Adrenal gland (tissue), 5 donors: ENCODE measurements around the gene CFAP251.

Experiments used
- CTCF ChIP-seq, 6 experiments: fragments of 450-650 bp in 4 of 6; fragments of 200-600 bp in 2 of 6; sonication (generic) in 1 of 6; IDR thresholded peaks; 1 replicate in 5 of 6; 2 replicates in 1 of 6; pipeline versions ENCODE4 v1.5.1 to v1.8.0; 2016 to 2021; ENCODE audit warnings: antibody characterized with exemption in 6 of 6, mild to moderate bottlenecking in 2 of 6, moderate library complexity in 1 of 6
- POLR2A ChIP-seq, 2 donors: fragments of 450-650 bp; IDR thresholded peaks; one replicate each; pipeline ENCODE4 v1.6.1; 2017; ENCODE audit warnings: antibody characterized with exemption in 2 of 2, mild to moderate bottlenecking in 2 of 2, moderate library complexity in 1 of 2
- donor health status: DM: no; HTN: no; CAD: no.

GRCh38 chr12:121937654-121938053 lies 19.3 kb downstream of the CFAP251 start:
- TF ChIP-seq CTCF (IDR thresholded peaks at IDR 0.05) (no peak), POLR2A (IDR thresholded peaks at IDR 0.05) (no peak)
